PFSK-1 (cell line): ENCODE results near the gene MPST.

ENCODE experiments used
- FOXP2 ChIP-seq: optimal IDR thresholded peaks from 2 replicates; pipeline ENCODE3; 2011; ENCODE audit warnings: borderline replicate concordance, control low read depth, inconsistent platforms; ENCODE audit not compliant: insufficient read depth; ENCODE audit errors: extremely low read length, extremely low read depth
- POLR2AphosphoS5 ChIP-seq: IDR thresholded peaks from 2 replicates; pipeline ENCODE4 v1.6.1; 2012; ENCODE audit warnings: low read depth, mild to moderate bottlenecking, control low read depth, low read length, moderate library complexity
- SIN3A ChIP-seq: IDR thresholded peaks from 2 replicates; pipeline ENCODE4 v1.6.1; 2012; ENCODE audit warnings: mild to moderate bottlenecking, low read length, moderate library complexity, borderline replicate concordance; ENCODE audit not compliant: insufficient read depth
- TAF1 ChIP-seq: IDR thresholded peaks from 2 replicates; pipeline ENCODE4 v1.6.1; 2012; ENCODE audit warnings: low read length, control low read depth, borderline replicate concordance; ENCODE audit not compliant: insufficient read depth
- TF ChIP-seq, protein P1 (sequence below), 2 experiments: IDR thresholded peaks; 2 replicates each; pipeline versions ENCODE4 v1.6.1 to v1.8.0; 2011 to 2012; ENCODE audit warnings: low read depth in 2 of 2, low read length in 2 of 2, control low read depth in 1 of 2, inconsistent platforms in 1 of 2, mild to moderate bottlenecking in 1 of 2, moderate library complexity in 1 of 2; ENCODE audit not compliant: insufficient read depth in 1 of 2

Gene MPST

GRCh38 chr22:36997746-36998145, 21.8 kb upstream of the MPST start:
- TF ChIP-seq FOXP2 (no peak), POLR2AphosphoS5 (no peak), TAF1 (no peak), SIN3A (no peak)
- TF ChIP-seq, protein P1, sequence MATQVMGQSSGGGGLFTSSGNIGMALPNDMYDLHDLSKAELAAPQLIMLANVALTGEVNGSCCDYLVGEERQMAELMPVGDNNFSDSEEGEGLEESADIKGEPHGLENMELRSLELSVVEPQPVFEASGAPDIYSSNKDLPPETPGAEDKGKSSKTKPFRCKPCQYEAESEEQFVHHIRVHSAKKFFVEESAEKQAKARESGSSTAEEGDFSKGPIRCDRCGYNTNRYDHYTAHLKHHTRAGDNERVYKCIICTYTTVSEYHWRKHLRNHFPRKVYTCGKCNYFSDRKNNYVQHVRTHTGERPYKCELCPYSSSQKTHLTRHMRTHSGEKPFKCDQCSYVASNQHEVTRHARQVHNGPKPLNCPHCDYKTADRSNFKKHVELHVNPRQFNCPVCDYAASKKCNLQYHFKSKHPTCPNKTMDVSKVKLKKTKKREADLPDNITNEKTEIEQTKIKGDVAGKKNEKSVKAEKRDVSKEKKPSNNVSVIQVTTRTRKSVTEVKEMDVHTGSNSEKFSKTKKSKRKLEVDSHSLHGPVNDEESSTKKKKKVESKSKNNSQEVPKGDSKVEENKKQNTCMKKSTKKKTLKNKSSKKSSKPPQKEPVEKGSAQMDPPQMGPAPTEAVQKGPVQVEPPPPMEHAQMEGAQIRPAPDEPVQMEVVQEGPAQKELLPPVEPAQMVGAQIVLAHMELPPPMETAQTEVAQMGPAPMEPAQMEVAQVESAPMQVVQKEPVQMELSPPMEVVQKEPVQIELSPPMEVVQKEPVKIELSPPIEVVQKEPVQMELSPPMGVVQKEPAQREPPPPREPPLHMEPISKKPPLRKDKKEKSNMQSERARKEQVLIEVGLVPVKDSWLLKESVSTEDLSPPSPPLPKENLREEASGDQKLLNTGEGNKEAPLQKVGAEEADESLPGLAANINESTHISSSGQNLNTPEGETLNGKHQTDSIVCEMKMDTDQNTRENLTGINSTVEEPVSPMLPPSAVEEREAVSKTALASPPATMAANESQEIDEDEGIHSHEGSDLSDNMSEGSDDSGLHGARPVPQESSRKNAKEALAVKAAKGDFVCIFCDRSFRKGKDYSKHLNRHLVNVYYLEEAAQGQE (IDR thresholded peaks at IDR 0.05; ENCODE audit: insufficient read depth in 1 of 2, low read depth in 2 of 2, low read length in 2 of 2), result no peak

DNA sequence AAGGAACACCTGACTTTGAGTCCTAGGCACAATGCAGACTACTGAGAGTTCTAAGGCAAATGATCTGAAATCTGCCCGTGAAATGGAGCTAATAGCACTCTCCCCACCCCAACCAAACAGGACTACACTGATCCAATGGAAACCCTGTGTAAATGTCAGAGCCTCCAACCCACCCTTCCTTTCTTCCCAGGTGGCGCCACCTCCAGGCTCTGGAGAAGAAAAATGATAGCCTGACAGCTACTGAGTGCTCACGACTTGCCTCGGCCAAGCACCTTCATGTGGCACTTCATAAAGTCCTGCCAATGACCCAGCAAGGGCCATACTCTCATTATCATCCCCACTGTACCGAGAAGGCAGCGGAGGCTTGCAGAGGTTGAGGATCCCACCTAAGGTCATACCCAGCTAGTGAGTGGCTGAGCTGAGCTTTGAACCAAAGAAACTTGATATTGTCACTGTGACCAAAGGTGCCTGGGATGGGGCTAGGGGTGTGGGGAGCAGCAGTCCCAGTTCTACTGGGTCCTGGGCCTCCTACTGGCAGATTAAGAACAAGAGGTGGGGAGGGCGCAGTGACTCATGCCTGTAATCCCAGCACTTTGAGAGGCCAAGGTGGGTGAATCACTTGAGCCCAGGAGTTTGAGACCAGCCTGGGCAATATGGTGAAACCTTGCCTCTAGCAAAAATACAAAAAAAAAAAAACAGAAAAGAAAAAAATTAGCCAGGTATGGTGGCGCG, 20.8 kb upstream of the MPST start:
- TF ChIP-seq TAF1 (no peak), POLR2AphosphoS5 (no peak), SIN3A (no peak), FOXP2 (no peak)
- TF ChIP-seq, protein P1 (IDR thresholded peaks at IDR 0.05; ENCODE audit: insufficient read depth in 1 of 2, low read depth in 2 of 2, low read length in 2 of 2), result no peak

DNA sequence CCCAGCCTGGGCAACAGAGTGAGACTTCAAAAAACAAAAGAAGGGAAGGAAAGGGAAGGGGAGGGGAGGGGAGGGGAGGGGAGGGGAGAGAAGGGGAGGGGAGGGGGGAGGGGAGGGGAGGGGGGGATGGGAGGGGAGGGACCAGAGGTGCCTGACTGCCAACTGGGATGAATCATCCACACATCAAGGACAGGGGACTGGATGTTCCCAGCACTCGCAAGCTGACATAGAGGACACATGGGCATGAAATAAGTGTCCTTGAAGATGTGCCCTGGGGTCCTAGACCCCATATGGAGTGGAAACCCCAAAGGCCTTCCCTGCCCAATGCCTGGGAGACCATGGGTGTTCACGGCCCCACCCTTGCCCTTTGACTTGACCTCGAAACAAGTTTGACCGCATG, 20.1 kb upstream of the MPST start:
- TF ChIP-seq SIN3A (no peak), TAF1 (no peak), FOXP2 (no peak), POLR2AphosphoS5 (no peak)
- TF ChIP-seq, protein P1 (IDR thresholded peaks at IDR 0.05; ENCODE audit: insufficient read depth in 1 of 2, low read depth in 2 of 2, low read length in 2 of 2), result no peak

DNA sequence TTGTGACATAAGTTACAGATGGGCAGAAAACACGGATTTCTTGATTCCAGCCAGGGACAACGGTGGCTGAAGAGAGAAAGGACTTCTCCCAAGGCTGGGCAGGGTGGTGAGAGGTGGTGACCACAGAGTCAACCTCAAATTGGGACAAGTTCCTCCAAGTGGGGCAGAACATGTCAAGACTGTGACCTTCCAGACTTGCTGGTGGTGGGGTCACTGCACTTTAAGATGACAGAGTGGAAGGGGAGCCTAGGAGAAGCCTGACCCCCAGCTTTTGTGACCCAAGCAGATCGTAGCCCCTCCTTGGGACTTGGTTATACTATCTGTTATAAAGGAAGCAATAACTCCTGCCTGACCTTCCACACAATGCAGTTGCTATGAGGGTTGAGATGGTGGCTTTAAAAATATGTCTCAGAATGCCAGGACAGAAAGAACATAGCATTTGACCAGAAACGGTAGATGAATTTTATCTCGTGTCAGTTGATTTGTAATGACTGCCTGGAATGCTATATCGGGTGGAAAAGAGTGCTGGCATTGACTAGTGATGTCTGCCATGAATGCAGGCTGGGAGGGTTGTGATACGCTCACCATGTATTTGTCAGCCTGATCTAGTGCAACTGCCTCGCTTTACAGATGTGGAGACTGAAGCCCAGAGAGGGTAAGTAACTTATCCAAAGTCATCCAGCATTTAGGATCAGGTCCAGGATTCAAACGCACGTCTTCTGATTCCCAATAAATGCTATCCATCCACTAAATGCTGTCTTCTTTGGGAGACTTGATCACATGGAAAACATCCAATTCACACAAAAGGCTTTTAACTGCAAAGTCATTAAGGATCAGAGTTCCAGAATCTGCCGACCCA, 18.6 kb upstream of the MPST start:
- TF ChIP-seq SIN3A (no peak), TAF1 (no peak), POLR2AphosphoS5 (no peak), FOXP2 (no peak)

DNA sequence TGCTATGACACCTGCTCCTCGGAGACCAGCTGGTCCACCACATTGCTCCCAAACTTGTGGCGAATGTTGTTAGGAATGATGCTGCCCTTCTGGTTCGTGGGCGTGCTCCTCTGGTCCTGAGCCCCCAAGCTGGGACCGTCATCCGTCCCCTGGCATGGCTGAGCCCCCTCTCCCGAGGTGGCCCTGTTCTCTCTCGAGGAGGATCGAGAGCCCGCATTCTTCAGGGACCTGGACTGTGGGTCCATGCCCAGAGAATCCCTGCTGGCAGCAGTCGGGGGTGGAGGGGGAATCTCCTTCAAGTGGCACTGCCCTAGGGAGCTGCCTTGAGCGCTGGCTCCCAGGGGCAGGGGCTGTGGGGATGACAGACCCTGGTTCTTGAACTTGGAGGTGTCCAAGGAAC, 17.7 kb upstream of the MPST start:
- TF ChIP-seq SIN3A (no peak), POLR2AphosphoS5 (no peak), TAF1 (no peak), FOXP2 (no peak)

DNA sequence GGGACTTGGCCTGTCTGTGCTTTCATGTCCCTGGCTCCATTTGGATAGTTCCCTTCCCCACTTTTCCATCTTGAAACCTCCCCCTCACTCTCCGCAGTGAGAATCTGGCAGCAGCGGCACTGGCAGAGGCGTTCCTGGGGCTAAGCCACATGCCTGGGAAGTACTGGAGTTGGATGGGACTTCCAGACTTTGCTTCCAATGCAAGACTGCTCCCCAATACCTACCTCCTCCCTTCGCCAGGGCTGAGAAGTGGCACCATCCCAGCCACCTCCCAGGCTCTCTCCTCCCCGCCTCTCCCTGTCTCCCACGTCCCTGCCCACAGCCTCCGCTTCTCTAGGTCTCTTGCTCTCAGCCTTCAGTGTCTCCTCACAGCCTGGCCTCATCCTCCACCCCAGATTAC, 16.9 kb upstream of the MPST start:
- TF ChIP-seq, protein P1 (IDR thresholded peaks at IDR 0.05; ENCODE audit: insufficient read depth in 1 of 2, low read depth in 2 of 2, low read length in 2 of 2), result no peak
- TF ChIP-seq POLR2AphosphoS5 (no peak), FOXP2 (no peak), TAF1 (no peak), SIN3A (no peak)
